Loucy (cell line): Measurements from ENCODE around the gene NGRN.
"Not testable (repeated sequence)": the region's sequence is repeated elsewhere in the genome, so short reads cannot be mapped to it uniquely, and the experiment has no call there.

ENCODE experiments used
- H2AFZ ChIP-seq: fragments of 200-600 bp; sonication (generic); 2 replicates; pipeline ENCODE4 v1.6.0; 2016; ENCODE audit warnings: antibody characterized with exemption, mild to moderate bottlenecking, low read length, moderate library complexity
- H3F3A ChIP-seq: fragments of 200-600 bp; 2 replicates; pipeline ENCODE4 v1.6.0; 2016; ENCODE audit warnings: antibody characterized with exemption, low read depth, mild to moderate bottlenecking
- H3K27me3 ChIP-seq: fragments of 200-600 bp; sonication (generic); 2 replicates; pipeline ENCODE4 v1.6.1; 2014; ENCODE audit warnings: low read length, mild to moderate bottlenecking; ENCODE audit not compliant: insufficient read depth, poor library complexity, severe bottlenecking
- H3K36me3 ChIP-seq: fragments of 200-600 bp; sonication (generic); 2 replicates; pipeline ENCODE4 v1.6.1; 2016; ENCODE audit warnings: low read length; ENCODE audit not compliant: insufficient read depth
- H3K4me1 ChIP-seq: fragments of 200-600 bp; sonication (generic); 2 replicates; pipeline ENCODE4 v1.5.1; 2014; ENCODE audit warnings: low read length, mild to moderate bottlenecking; ENCODE audit not compliant: insufficient read depth, poor library complexity, severe bottlenecking
- H3K4me2 ChIP-seq: fragments of 200-600 bp; sonication (generic); 2 replicates; pipeline ENCODE4 v1.6.0; 2014; ENCODE audit warnings: antibody characterized with exemption, low read length, low read depth, mild to moderate bottlenecking; ENCODE audit not compliant: poor library complexity, severe bottlenecking
- H3K4me3 ChIP-seq: fragments of 200-600 bp; sonication (generic); 2 replicates; pipeline ENCODE4 v1.5.1; 2014; ENCODE audit warnings: low read length, mild to moderate bottlenecking, mixed read lengths; ENCODE audit not compliant: poor library complexity, severe bottlenecking
- H3K79me2 ChIP-seq: fragments of 200-600 bp; sonication (generic); 2 replicates; pipeline ENCODE4 v1.6.1; 2014; ENCODE audit warnings: low read length; ENCODE audit not compliant: insufficient read depth
- H3K9ac ChIP-seq: fragments of 200-600 bp; sonication (generic); 2 replicates; pipeline ENCODE4 v1.6.0; 2014; ENCODE audit warnings: mild to moderate bottlenecking, low read depth, low read length, moderate library complexity; ENCODE audit not compliant: poor library complexity, severe bottlenecking
- H3K9me2 ChIP-seq: fragments of 200-600 bp; sonication (generic); replicated peaks from 2 replicates; pipeline ENCODE4 v1.6.1; 2016; ENCODE audit warnings: low read depth, low read length, mixed read lengths
- H3K9me3 ChIP-seq: fragments of 200-600 bp; sonication (generic); 2 replicates; pipeline ENCODE4 v1.6.1; 2014; ENCODE audit warnings: mild to moderate bottlenecking, antibody characterized with exemption, low read length, low read depth; ENCODE audit not compliant: insufficient read depth
- H4K20me1 ChIP-seq: fragments of 200-600 bp; sonication (generic); 2 replicates; pipeline ENCODE4 v1.6.0; 2014; ENCODE audit warnings: antibody characterized with exemption, low read length, mild to moderate bottlenecking; ENCODE audit not compliant: insufficient read depth, poor library complexity, severe bottlenecking
- CTCF ChIP-seq: fragments of 200-600 bp; sonication (generic); conservative IDR thresholded peaks from 2 replicates; pipeline ENCODE4 v1.5.1; 2014; ENCODE audit warnings: mild to moderate bottlenecking, antibody characterized with exemption, low read length
- EZH2phosphoT487 ChIP-seq: fragments of 200-600 bp; IDR thresholded peaks from 2 replicates; pipeline ENCODE4 v1.6.1; 2018; ENCODE audit warnings: antibody characterized with exemption, mild to moderate bottlenecking, moderate library complexity, borderline replicate concordance

NGRN gene

DNA sequence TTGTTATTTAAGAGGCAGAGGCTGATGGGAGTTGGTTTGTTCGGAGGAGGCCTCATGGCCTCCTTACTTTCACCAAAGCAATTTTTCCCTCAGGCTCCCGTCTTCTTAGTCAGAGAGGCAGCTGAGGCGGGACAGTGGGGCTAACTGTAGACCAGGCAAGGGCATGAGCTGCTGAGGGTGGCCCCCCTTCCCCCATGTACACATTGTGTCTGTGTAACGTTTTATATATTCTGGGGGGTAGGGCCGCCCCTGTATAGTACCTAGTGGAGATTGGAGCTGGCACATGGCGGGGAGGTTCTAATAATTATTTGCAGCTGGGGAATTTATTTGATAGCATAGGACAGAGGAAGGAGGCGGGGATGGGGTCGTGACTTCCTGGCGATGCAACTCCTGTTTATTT, 35.1 kb downstream of the NGRN start:
- Histone ChIP-seq H2AFZ (peak overlapping the region; percentile 34; the same call in 1 of the 2 replicates), H3K9me2 (no peaks in the 10 kb centered on the region), H3K4me1 (no peaks in the 10 kb centered on the region), H4K20me1 (no peaks in the 10 kb centered on the region), H3K79me2 (no peaks in the 10 kb centered on the region), H3F3A (no peaks in the 10 kb centered on the region), H3K27me3 (no peaks in the 10 kb centered on the region), H3K9ac (no peak overlapping the region), H3K36me3 (no peaks in the 10 kb centered on the region), H3K4me2 (no peak overlapping the region), H3K9me3 (no peaks in the 10 kb centered on the region), H3K4me3 (no peak overlapping the region)
- TF ChIP-seq CTCF: no peak
- no peak for TF ChIP-seq EZH2phosphoT487

- Histone ChIP-seq H3K9ac (no peak overlapping the region), H3K4me2 (no peak overlapping the region), H2AFZ (peak overlapping the region; percentile 34), H3K27me3 (no peaks in the 10 kb centered on the region), H3F3A (no peaks in the 10 kb centered on the region), H3K36me3 (no peaks in the 10 kb centered on the region), H3K79me2 (no peaks in the 10 kb centered on the region), H3K4me3 (no peak overlapping the region), H3K9me3 (no peaks in the 10 kb centered on the region), H3K4me1 (peaks cover 1% of the 10 kb centered on the region), H3K9me2 (no peaks in the 10 kb centered on the region), H4K20me1 (no peaks in the 10 kb centered on the region)
- TF ChIP-seq CTCF: peak; percentile 98
- no peak for TF ChIP-seq EZH2phosphoT487
Measured at GRCh38 chr15:90300988-90301706, 35.7 kb downstream of the NGRN start.

DNA sequence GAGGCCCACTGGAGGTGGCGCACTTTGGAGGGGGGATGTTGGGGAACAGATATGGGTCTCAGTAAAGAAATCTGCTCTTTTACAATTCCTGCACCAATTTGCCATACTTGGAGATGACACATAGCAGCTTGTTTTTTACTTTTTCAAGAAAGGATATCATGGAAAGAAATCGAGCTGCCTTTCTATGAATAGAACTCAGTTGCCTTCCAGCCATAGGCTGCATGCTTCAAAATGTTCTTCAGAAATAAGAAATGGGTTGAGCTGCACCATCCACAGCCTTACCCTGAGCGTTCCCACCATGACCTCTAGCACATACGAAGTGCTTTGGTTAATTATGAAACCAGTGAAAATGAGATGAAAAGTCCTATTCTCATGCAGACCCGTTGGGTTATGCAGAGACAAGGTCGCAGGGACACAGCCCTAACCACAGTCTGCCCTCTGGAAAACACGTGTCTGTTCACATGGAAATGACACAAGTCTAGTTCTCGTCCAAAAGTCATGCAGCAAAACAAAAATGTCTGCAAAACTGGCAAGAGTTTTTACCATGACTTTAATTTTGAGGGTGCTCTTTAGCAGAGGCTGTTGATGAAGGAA, 36.3 kb downstream of the NGRN start:
- H4K20me1 ChIP-seq: no peaks in the 10 kb centered on the region
- no peak for TF ChIP-seq CTCF
- TF ChIP-seq EZH2phosphoT487: no peak
- no peak overlapping the region; the same call in 1 of the 2 replicates for H2AFZ ChIP-seq
- H3K27me3 ChIP-seq: no peaks in the 10 kb centered on the region
- H3K4me3 ChIP-seq: no peak overlapping the region
- no peaks in the 10 kb centered on the region for H3K79me2 ChIP-seq
- no peaks in the 10 kb centered on the region for H3K9me3 ChIP-seq
- H3F3A ChIP-seq: no peaks in the 10 kb centered on the region
- no peak overlapping the region for H3K4me2 ChIP-seq
- H3K4me1 ChIP-seq: peaks cover 8% of the 10 kb centered on the region
- H3K36me3 ChIP-seq: no peaks in the 10 kb centered on the region
- H3K9me2 ChIP-seq: no peaks in the 10 kb centered on the region
- H3K9ac ChIP-seq: no peak overlapping the region

DNA sequence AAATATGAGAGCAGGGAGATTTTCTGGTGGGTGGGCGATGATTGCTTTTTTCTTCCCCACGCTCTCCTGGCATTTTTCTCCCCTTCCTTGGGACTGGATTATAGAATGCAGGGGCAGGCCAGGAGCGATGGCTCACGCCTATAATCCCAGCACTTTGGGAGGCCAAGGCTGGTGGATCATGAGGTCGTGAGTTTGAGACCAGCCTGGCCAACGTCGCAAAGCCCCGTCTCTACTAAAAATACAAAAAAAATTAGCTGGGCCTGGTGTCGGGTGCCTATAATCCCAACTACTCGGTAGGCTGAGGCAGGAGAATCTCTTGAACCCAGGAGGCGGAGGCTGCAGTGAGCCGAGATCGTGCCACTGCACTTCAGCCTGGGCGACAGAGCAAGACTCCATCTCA, 39.9 kb downstream of the NGRN start:
- not testable (repeated sequence) for H3K4me2 ChIP-seq, H3F3A ChIP-seq, H3K4me3 ChIP-seq, H3K79me2 ChIP-seq, H2AFZ ChIP-seq, H3K27me3 ChIP-seq, H3K9me2 ChIP-seq, H3K36me3 ChIP-seq, H3K9me3 ChIP-seq, H3K9ac ChIP-seq, H4K20me1 ChIP-seq
- H3K4me1 ChIP-seq: peaks cover 11% of the 10 kb centered on the region
